ENCODE measurements around the gene IQSEC1. TPM values are rescaled to one million over a fixed set of nuclear protein-coding genes. Genes with fewer than 3 reads are reported as not detected.
"Not testable (repeated sequence)": the region's sequence is repeated elsewhere in the genome, so short reads cannot be mapped to it uniquely, and the experiment has no call there.

The IQSEC1 gene
- total RNA-seq, 1 donor from 2014 or later = 82.3 TPM

- no peak for ATAC-seq
- intact Hi-C loops (cut with DNase I) = no loop called here
- H3K4me3 ChIP-seq = no peak overlapping the region
- peaks cover 8% of the 10 kb centered on the region for H3K4me1 ChIP-seq
- H3K27ac ChIP-seq = no peak overlapping the region
- H3K27me3 ChIP-seq (ENCODE audit: low read depth) = peaks cover 18% of the 10 kb centered on the region
- TF ChIP-seq CTCF (IDR thresholded peaks at IDR 0.05) = no peak
- no peaks in the 10 kb centered on the region for H3K9me3 ChIP-seq
- no peaks in the 10 kb centered on the region for H3K36me3 ChIP-seq
- no peak for DNase-seq
These were observed 193.9 kb downstream of the IQSEC1 start for GRCh38 chr3:12879191-12879815.

- intact Hi-C loops (cut with DNase I); H3K36me3 ChIP-seq; H3K4me1 ChIP-seq; ATAC-seq; H3K27ac ChIP-seq; DNase-seq; H3K9me3 ChIP-seq; H3K4me3 ChIP-seq: not testable (repeated sequence)
- H3K27me3 ChIP-seq (ENCODE audit: low read depth) = peaks cover 18% of the 10 kb centered on the region
These were observed 194.5 kb downstream of the IQSEC1 start for GRCh38 chr3:12878758-12879157.

- H3K4me3 ChIP-seq = no peak overlapping the region
- H3K27me3 ChIP-seq (ENCODE audit: low read depth) = peaks cover 18% of the 10 kb centered on the region
- no peaks in the 10 kb centered on the region for H3K9me3 ChIP-seq
- no peaks in the 10 kb centered on the region for H3K36me3 ChIP-seq
- no peak overlapping the region for H3K27ac ChIP-seq
- peaks cover 8% of the 10 kb centered on the region for H3K4me1 ChIP-seq
- intact Hi-C loops (cut with DNase I) = no loop called here
- ATAC-seq = no peak
- no peak for DNase-seq
- TF ChIP-seq CTCF (IDR thresholded peaks at IDR 0.05) = no peak
These were observed 195.1 kb downstream of the IQSEC1 start for GRCh38 chr3:12878141-12878574.

- Histone ChIP-seq H3K27ac (no peak overlapping the region), H3K4me3 (no peak overlapping the region), H3K4me1 (peaks cover 8% of the 10 kb centered on the region), H3K27me3 (ENCODE audit: low read depth) (peaks cover 18% of the 10 kb centered on the region), H3K36me3 (no peaks in the 10 kb centered on the region), H3K9me3 (no peaks in the 10 kb centered on the region)
- no peak for ATAC-seq
- intact Hi-C loops (cut with DNase I) = no loop called here
- no peak for TF ChIP-seq CTCF (IDR thresholded peaks at IDR 0.05)
- DNase-seq = no peak
These were observed 196.2 kb downstream of the IQSEC1 start for GRCh38 chr3:12877040-12877439.

GRCh38 chr3:12875857-12876836 is 197.1 kb downstream of the IQSEC1 start:
- peak; percentile 68 for DNase-seq
- H3K4me3 ChIP-seq = peak overlapping the region; percentile 31
- ATAC-seq = peak; percentile 61 to 71
- H3K27ac ChIP-seq = no peak overlapping the region
- peak; percentile 11 for TF ChIP-seq CTCF (IDR thresholded peaks at IDR 0.05)
- intact Hi-C loops (cut with DNase I) = no loop called here
- H3K27me3 ChIP-seq (ENCODE audit: low read depth) = peaks cover 18% of the 10 kb centered on the region
- no peaks in the 10 kb centered on the region for H3K36me3 ChIP-seq
- peaks cover 8% of the 10 kb centered on the region for H3K4me1 ChIP-seq
- H3K9me3 ChIP-seq = no peaks in the 10 kb centered on the region

Data from lower lobe of right lung (tissue), 2 donors.